K562 (cell line): ENCODE measurements around the gene CRKL. TPM values are rescaled to one million over a fixed set of nuclear protein-coding genes. Genes with fewer than 3 reads are reported as not detected.

Experiments used
- ATAC-seq: fragments of 200-7000 bp; cut with Tn5 transposase; 3 replicates; pipeline ENCODE4 v1.9.1; 2020; ENCODE audit warnings: moderate library complexity
- BruUV-seq: library from RNA; stranded (reverse); fragments of 400-500 nt; replicated peaks from 2 replicates; lab custom pipeline; 2021; lab: Mats Ljungman, UMichigan
- CTCF ChIA-PET: fragments of 300-600 bp; formaldehyde crosslinking; extraction: SDS; loops from one replicate; lab custom pipeline; 2021; ENCODE audit warnings: low intra/inter-chr PET ratio; lab: Yijun Ruan, JAX
- POLR2A ChIA-PET: fragments of 300-600, 350-650 bp; sonication (Branson Sonifier 250); formaldehyde crosslinking; extraction: SDS; loops from one replicate; lab custom pipeline; 2021; ENCODE audit warnings: antibody characterized with exemption, inconsistent platforms; lab: Yijun Ruan, JAX
- DNase-seq, 4 experiments: peaks; one replicate each; pipeline versions ENCODE4 v3.0.0 to v3.0.0-alpha.2; 2011 to 2018; ENCODE audit warnings: low spot score in 3 of 4, mixed read lengths in 3 of 4; ENCODE audit errors: extremely low read depth in 1 of 4
- FAIRE-seq: peaks from 2 replicates; lab custom pipeline; 2011; peaks lifted over from hg19 to GRCh38; lab: Jason Lieb, UNC
- H2AFZ ChIP-seq: 2 replicates; pipeline ENCODE4 v1.6.0; 2011; ENCODE audit warnings: low read depth, low read length, control low read depth, inconsistent platforms
- H3K27ac ChIP-seq: fragments of 200-600 bp; 3 replicates; pipeline ENCODE4 v1.8.0; 2011; ENCODE audit warnings: low read depth, mild to moderate bottlenecking, control low read depth, inconsistent platforms, low read length, moderate library complexity, mixed read lengths; ENCODE audit errors: extremely low read depth
- H3K27me3 ChIP-seq, 2 experiments: fragments of 300-600 bp in 1 of 2; 2 replicates in 1 of 2; 3 replicates in 1 of 2; pipeline versions ENCODE4 v1.6.0 to v1.8.0; 2011; ENCODE audit warnings: inconsistent platforms in 2 of 2, low read length in 2 of 2, mild to moderate bottlenecking in 1 of 2, mixed read lengths in 1 of 2, moderate library complexity in 1 of 2; ENCODE audit not compliant: control insufficient read depth in 2 of 2, insufficient read depth in 2 of 2
- H3K36me3 ChIP-seq: fragments of 300-600 bp; 3 replicates; pipeline ENCODE4 v1.8.0; 2011; ENCODE audit warnings: mild to moderate bottlenecking, low read length, inconsistent platforms; ENCODE audit not compliant: control insufficient read depth, insufficient read depth
- H3K4me1 ChIP-seq, 2 experiments: fragments of 200-600 bp in 1 of 2; replicated peaks in 1 of 2; 2 replicates in 1 of 2; 3 replicates in 1 of 2; pipeline versions ENCODE4 v1.5.1 to v1.8.0; 2011; ENCODE audit warnings: inconsistent platforms in 2 of 2, low read length in 2 of 2, mild to moderate bottlenecking in 1 of 2, mixed read lengths in 1 of 2, moderate library complexity in 1 of 2; ENCODE audit not compliant: control insufficient read depth in 2 of 2, insufficient read depth in 2 of 2
- H3K4me2 ChIP-seq: 2 replicates; pipeline ENCODE4 v1.6.1; 2011; ENCODE audit warnings: low read length, control low read depth, inconsistent platforms, mixed read lengths; ENCODE audit not compliant: insufficient read depth
- H3K4me3 ChIP-seq: fragments of 200-600 bp; sonication (generic), shearing (Covaris generic); 2 replicates; pipeline ENCODE4 v1.5.1; 2016; ENCODE audit warnings: control low read depth, inconsistent platforms
- H3K79me2 ChIP-seq: fragments of 200-600 bp; 3 replicates; pipeline ENCODE4 v1.8.0; 2011; ENCODE audit warnings: low read length, inconsistent platforms; ENCODE audit not compliant: control insufficient read depth, insufficient read depth
- H3K9ac ChIP-seq, 2 experiments: 2 replicates each; pipeline versions ENCODE4 v1.6.0 to v1.6.1; 2011; ENCODE audit warnings: low read depth in 2 of 2, low read length in 2 of 2, control low read depth in 1 of 2, inconsistent platforms in 1 of 2, mild to moderate bottlenecking in 1 of 2, mixed read lengths in 1 of 2; ENCODE audit not compliant: insufficient read depth in 1 of 2
- H3K9me1 ChIP-seq: one replicate; pipeline ENCODE4 v1.6.0; 2011; ENCODE audit warnings: inconsistent platforms, mild to moderate bottlenecking, low read length, moderate library complexity; ENCODE audit not compliant: control insufficient read depth, insufficient read depth
- H3K9me3 ChIP-seq: replicated peaks from 2 replicates; pipeline ENCODE4 v1.5.1; 2011; ENCODE audit warnings: low read depth, low read length, inconsistent platforms; ENCODE audit not compliant: control insufficient read depth, insufficient read depth
- H4K20me1 ChIP-seq: replicated peaks from 2 replicates; pipeline ENCODE4 v1.6.1; 2011; ENCODE audit warnings: low read length, inconsistent platforms, mixed read lengths; ENCODE audit not compliant: control insufficient read depth, insufficient read depth
- CEBPZ ChIP-seq: fragments of 150-350 bp; IDR thresholded peaks from 2 replicates; pipeline ENCODE4 v1.6.1; 2014; ENCODE audit warnings: low read depth, mild to moderate bottlenecking, low read length, borderline replicate concordance
- DIDO1 ChIP-seq: fragments of 450-650 bp; IDR thresholded peaks from 2 replicates; pipeline ENCODE4 v1.6.1; 2016; ENCODE audit warnings: low read depth, missing biosample characterization, missing genetic modification characterization
- ESRRA ChIP-seq: fragments of 450-650 bp; IDR thresholded peaks from 2 replicates; pipeline ENCODE4 v1.6.1; 2014; ENCODE audit warnings: low read depth, mild to moderate bottlenecking, moderate library complexity, borderline replicate concordance
- ETV5 ChIP-seq: sonication (generic); formaldehyde crosslinking; IDR thresholded peaks from 2 replicates; pipeline ENCODE4 v1.4.0; 2020; ENCODE audit warnings: low read depth, mild to moderate bottlenecking, missing genetic modification reagents
- POLR2B ChIP-seq: fragments of 450-650 bp; IDR thresholded peaks from 2 replicates; pipeline ENCODE4 v1.6.1; 2018; ENCODE audit warnings: low read depth; ENCODE audit not compliant: partially characterized antibody
- SREBF1 ChIP-seq: fragments of 150-350 bp; IDR thresholded peaks from 2 replicates; pipeline ENCODE4 v1.6.1; 2014; ENCODE audit warnings: antibody characterized with exemption, low read depth, low read length, borderline replicate concordance
- WGBS: fragments of 100-300 bp; shearing (Covaris generic); methylation state at CpG from one replicate; pipeline ENCODE4 v1.1.6; 2016; ENCODE audit warnings: low coverage, mixed read lengths; ENCODE audit not compliant: insufficient coverage; ENCODE audit errors: missing lambda C conversion rate; 5-methylcytosine and 5-hydroxymethylcytosine counted together
- in situ Hi-C: fragments of 300-500 bp; cut with MboI; formaldehyde crosslinking; loops from 4 replicates; pipeline ENCODE4 v1.15.0; 2018; ENCODE audit warnings: inconsistent platforms, mixed read lengths
- intact Hi-C: fragments of 100-400 bp; cut with micrococcal nuclease; formaldehyde crosslinking; loops from 2 replicates; pipeline ENCODE4 v1.14.2; 2022
- polyA plus RNA-seq, 8 experiments: library from polyadenylated mRNA; depleted of rRNA in 4 of 8; stranded (reverse) in 5 of 8; unstranded in 3 of 8; fragments of >200 nt; fragmentation: Nextera tagmentation in 2 of 8; fragmentation: Illumina TruSeq in 1 of 8; extraction: Ambion mirVana in 2 of 8; extraction: Trizol in 1 of 8; gene quantifications; 2 replicates each; pipeline versions ENCODE4 v1.2.1 to v1.2.3, GENCODE V29; 2011 to 2014; ENCODE audit warnings: inconsistent platforms in 1 of 8, missing spikeins in 1 of 8
- total RNA-seq, 7 experiments: library from RNA; depleted of rRNA in 6 of 7; stranded (reverse); fragments of >200 nt in 6 of 7; fragmentation: Illumina TruSeq in 2 of 7; extraction: Trizol in 2 of 7; gene quantifications; 2 replicates each; pipeline versions ENCODE4 v1.2.1 to v1.2.3, GENCODE V29; 2011 to 2021; ENCODE audit warnings: low replicate concordance in 1 of 7
- TF ChIP-seq, protein P1 (sequence below), 2 experiments: IDR thresholded peaks; 2 replicates each; pipeline ENCODE4 v1.6.1; 2011; ENCODE audit warnings: borderline replicate concordance in 1 of 2, control low read depth in 1 of 2, low read depth in 1 of 2, low read length in 1 of 2, mild to moderate bottlenecking in 1 of 2, mixed read lengths in 1 of 2, moderate library complexity in 1 of 2; ENCODE audit not compliant: insufficient read depth in 1 of 2, insufficient read length in 1 of 2, poor library complexity in 1 of 2, severe bottlenecking in 1 of 2; ENCODE audit errors: extremely low read depth in 1 of 2
- TF ChIP-seq, protein P2 (sequence below): fragments of 250-450 bp; sonication (Bioruptor Pico); IDR thresholded peaks from 2 replicates; pipeline ENCODE4 v1.4.0; 2020

Gene CRKL
- total and polyA plus RNA-seq, 9 of the 15 experiments (the other 6 are each of a cell fraction or from before 2014, with no cell fraction given), result 100 to 263 (median 124) TPM

DNA sequence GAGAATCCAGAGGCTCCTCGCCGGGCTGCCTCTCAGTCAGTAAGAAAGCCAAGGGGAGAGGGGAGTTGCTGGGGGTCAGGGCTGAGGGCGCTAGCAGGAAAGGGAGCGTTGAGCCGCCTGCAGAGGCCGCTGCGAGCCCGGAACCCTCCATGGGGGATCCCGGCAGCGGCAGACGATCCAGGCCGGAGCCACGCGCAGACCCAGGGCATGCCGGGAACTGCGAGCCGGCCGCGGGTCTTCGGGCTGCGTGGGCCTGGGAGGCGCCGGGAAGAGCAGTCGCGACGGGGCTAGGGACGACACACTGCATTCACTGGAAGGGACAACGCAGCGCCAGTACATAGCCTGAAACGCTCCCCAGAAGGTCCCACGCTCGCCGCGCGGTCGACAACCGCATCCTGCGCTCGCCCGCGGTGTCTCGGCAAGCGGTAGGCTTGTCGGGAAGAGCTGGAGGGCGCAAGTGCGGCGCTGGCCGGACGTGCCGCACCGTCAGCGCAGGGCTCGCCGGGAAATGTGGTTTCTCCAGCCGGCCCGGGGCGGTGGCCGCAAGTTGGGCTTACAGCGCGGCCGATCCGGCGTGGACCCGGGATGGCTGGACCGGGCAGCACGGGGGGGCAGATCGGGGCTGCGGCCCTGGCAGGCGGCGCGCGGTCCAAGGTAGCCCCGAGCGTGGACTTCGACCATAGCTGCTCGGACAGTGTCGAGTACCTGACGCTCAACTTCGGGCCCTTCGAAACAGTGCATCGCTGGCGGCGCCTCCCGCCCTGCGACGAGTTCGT, 64.8 kb downstream of the CRKL start, which contains the start of gene LZTR1:
LZTR1 (plus strand) TSS at position 511 of the 776 bp plus-strand sequence; CDS start at position 586, 75 bp downstream.
- POLR2A ChIA-PET, result interaction anchor here (0.6 to 64.4 kb wide), 34 partner anchors 12 to 1538 kb away, joined by 3 to 1556 read pairs (median 4); partner anchors contain the start of genes AIFM3, CRKL, P2RX6 and SLC7A4
- TF ChIP-seq, protein P1, sequence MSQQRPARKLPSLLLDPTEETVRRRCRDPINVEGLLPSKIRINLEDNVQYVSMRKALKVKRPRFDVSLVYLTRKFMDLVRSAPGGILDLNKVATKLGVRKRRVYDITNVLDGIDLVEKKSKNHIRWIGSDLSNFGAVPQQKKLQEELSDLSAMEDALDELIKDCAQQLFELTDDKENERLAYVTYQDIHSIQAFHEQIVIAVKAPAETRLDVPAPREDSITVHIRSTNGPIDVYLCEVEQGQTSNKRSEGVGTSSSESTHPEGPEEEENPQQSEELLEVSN (IDR thresholded peaks at IDR 0.05; ENCODE audit: borderline replicate concordance in 1 of 2, extremely low read depth in 1 of 2, insufficient read depth in 1 of 2, insufficient read length in 1 of 2, low read depth in 1 of 2, low read length in 1 of 2, poor library complexity in 1 of 2, severe bottlenecking in 1 of 2), result peak; percentile 96 to 97
- TF ChIP-seq, protein P2, sequence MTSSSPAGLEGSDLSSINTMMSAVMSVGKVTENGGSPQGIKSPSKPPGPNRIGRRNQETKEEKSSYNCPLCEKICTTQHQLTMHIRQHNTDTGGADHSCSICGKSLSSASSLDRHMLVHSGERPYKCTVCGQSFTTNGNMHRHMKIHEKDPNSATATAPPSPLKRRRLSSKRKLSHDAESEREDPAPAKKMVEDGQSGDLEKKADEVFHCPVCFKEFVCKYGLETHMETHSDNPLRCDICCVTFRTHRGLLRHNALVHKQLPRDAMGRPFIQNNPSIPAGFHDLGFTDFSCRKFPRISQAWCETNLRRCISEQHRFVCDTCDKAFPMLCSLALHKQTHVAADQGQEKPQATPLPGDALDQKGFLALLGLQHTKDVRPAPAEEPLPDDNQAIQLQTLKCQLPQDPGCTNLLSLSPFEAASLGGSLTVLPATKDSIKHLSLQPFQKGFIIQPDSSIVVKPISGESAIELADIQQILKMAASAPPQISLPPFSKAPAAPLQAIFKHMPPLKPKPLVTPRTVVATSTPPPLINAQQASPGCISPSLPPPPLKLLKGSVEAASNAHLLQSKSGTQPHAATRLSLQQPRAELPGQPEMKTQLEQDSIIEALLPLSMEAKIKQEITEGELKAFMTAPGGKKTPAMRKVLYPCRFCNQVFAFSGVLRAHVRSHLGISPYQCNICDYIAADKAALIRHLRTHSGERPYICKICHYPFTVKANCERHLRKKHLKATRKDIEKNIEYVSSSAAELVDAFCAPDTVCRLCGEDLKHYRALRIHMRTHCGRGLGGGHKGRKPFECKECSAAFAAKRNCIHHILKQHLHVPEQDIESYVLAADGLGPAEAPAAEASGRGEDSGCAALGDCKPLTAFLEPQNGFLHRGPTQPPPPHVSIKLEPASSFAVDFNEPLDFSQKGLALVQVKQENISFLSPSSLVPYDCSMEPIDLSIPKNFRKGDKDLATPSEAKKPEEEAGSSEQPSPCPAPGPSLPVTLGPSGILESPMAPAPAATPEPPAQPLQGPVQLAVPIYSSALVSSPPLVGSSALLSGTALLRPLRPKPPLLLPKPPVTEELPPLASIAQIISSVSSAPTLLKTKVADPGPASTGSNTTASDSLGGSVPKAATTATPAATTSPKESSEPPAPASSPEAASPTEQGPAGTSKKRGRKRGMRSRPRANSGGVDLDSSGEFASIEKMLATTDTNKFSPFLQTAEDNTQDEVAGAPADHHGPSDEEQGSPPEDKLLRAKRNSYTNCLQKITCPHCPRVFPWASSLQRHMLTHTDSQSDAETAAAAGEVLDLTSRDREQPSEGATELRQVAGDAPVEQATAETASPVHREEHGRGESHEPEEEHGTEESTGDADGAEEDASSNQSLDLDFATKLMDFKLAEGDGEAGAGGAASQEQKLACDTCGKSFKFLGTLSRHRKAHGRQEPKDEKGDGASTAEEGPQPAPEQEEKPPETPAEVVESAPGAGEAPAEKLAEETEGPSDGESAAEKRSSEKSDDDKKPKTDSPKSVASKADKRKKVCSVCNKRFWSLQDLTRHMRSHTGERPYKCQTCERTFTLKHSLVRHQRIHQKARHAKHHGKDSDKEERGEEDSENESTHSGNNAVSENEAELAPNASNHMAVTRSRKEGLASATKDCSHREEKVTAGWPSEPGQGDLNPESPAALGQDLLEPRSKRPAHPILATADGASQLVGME (CRISPR knock-in tag), result peak; percentile 99
- peak; percentile 56; the same call in 1 of the 2 replicates for TF ChIP-seq CEBPZ
- peak; percentile 98 for TF ChIP-seq DIDO1 (tag)
- no peak for TF ChIP-seq ETV5 (CRISPR knock-in tag)
- TF ChIP-seq ESRRA, result no peak
- TF ChIP-seq POLR2B, result no peak
- peak; percentile 85 for TF ChIP-seq SREBF1

More for the DNA sequence above, 64.8 kb downstream of the CRKL start, which contains the start of gene LZTR1:
- FAIRE-seq (peak; percentile 90), ATAC-seq (peak; percentile 96), DNase-seq (peak; percentile 99 to 100 (median 100))
- H3K4me3 ChIP-seq, result peak within 1 kb of the TSS; percentile 54
- in situ Hi-C loops (no loop called here), intact Hi-C loops (loop anchor here (1.0 to 5.0 kb wide), 4 partner anchors 20 to 205 kb away; partner anchors contain the start of gene THAP7)
- peaks cover 3 to 9% of the 10 kb centered on the region in 2 experiments; a peak in 3 of 5 replicates for H3K27me3 ChIP-seq
- peaks cover 19 to 48% of the 10 kb centered on the region in 2 experiments for H3K4me1 ChIP-seq
- H3K9me1 ChIP-seq, result peaks cover 13% of the 10 kb centered on the region
- peaks cover 23% of the 10 kb centered on the region for H3K79me2 ChIP-seq
- CTCF ChIA-PET, result interaction anchor here (0.6 to 1.7 kb wide), 5 partner anchors 20 to 124 kb away, joined by 3 to 6 read pairs (median 3); partner anchors contain the start of genes PI4KA, SNAP29 and THAP7
- BruUV-seq, result TSS peak; percentile 91
- peaks cover 11% of the 10 kb centered on the region for H3K9me3 ChIP-seq
- peak within 1 kb of the TSS; percentile 85 to 97 for H3K9ac ChIP-seq
- H2AFZ ChIP-seq, result peak within 1 kb of the TSS; percentile 99
- under 1% methylated on average over 87 of the region's 87 CpGs for WGBS
- H4K20me1 ChIP-seq, result no peaks in the 10 kb centered on the region
- H3K27ac ChIP-seq, result peak within 1 kb of the TSS; percentile 86
- H3K36me3 ChIP-seq, result peaks cover 37% of the 10 kb centered on the region
- H3K4me2 ChIP-seq, result peak within 1 kb of the TSS; percentile 92
